GM18511 (cell line): ENCODE data around the gene TOLLIP.

Experiments
- ATAC-seq: cut with Tn5 transposase; IDR thresholded peaks from one replicate; pipeline ENCODE4 v1.9.1; 2021; ENCODE audit warnings: mild to moderate bottlenecking, moderate library complexity; ENCODE audit not compliant: unreplicated experiment

TOLLIP gene

DNA sequence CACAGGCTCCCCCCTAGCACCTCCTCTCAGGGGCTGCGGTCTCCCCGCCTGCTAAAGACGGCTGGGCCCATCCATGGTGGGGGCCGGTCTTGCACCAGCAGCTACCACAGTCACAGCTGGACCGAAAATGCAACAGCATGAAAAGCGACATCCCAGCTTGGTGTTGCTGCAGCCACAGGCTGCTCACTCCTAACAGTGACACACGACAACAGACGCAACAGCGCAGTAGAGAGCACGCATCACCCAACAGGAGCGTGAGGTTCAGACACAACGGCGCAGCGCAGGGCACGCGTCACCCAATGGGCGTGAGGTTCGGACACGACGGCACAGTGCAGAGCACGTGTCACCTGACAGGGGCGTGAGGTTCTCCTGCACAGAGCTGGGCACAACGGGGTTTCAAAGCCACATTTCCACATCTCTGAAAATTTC, 24.1 kb downstream of the TOLLIP start:
- ATAC-seq = no peak

GRCh38 chr11:1283906-1284305, 25.5 kb downstream of the TOLLIP start:
- ATAC-seq = no peak

DNA sequence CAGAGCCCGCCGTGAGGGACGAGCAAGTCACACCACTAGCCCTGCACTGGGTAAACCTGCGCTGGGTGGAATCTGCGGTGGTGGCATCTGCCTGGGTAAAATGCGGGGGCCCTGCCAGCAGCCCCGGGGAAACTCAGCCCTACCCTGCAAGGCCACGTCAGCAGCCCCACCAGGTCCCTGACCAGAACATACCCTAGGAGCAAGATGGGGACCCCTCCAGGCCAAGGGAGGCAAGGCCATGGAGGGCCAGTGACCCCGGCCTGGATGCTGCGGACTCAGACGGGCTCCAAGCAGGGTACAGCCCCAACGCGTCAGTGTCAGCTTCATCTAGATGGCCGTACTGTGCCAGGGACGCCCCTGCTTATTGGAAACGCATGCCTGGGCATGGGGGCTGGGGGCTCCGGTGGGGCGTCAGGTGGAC, 26.3 kb downstream of the TOLLIP start:
- ATAC-seq = no peak

DNA sequence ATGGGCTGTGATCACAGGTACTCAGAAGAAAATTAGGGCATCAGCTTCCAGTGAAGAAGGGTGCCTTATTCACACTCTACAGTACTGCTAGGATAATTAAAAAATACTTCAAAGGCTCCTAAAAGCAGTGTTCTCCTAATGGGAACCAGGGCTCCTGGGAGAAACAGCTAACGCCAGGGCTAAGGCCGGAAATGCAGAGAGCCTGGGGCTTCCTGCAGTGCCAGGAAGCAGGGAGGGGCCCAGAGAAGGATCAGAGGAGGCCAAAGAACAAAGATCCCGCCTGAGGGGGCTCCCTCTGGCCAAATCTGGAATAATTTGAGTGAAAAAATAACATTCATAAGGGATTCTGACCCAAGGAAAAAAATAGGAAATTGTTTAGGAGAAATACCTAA, 27.5 kb downstream of the TOLLIP start:
- ATAC-seq = no peak

DNA sequence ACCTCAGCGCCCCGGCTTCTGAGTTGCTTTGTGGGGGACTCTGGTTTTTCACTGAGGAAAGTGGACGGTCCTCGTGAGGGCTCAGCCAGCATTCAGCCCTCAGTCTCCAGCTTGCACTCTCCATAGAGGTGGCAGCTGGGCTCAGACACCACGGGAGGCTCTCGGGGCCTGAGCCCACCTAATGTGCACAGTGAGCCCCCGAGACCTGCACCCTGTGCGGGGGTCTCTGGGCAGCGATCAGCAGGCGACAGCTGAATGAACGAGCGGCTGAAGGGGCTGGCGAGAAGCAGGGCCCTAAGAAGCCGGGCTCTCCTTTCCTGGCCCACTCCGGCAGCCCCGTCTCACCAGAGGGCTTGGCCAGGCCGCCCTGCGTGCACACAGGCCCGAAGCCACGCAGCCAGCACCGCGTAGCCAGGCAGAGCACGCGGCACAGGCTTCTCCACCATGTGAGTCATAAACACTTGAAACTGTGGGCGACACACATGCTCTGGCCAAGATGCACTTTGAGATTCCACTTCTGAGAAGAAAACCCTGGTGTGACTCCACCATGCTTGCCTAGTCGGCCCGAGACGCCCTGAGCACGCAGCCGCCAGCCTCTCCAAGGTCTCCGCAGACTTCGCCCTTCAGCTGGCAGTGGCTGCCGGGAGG, 28.0 kb downstream of the TOLLIP start:
- no peak for ATAC-seq

DNA sequence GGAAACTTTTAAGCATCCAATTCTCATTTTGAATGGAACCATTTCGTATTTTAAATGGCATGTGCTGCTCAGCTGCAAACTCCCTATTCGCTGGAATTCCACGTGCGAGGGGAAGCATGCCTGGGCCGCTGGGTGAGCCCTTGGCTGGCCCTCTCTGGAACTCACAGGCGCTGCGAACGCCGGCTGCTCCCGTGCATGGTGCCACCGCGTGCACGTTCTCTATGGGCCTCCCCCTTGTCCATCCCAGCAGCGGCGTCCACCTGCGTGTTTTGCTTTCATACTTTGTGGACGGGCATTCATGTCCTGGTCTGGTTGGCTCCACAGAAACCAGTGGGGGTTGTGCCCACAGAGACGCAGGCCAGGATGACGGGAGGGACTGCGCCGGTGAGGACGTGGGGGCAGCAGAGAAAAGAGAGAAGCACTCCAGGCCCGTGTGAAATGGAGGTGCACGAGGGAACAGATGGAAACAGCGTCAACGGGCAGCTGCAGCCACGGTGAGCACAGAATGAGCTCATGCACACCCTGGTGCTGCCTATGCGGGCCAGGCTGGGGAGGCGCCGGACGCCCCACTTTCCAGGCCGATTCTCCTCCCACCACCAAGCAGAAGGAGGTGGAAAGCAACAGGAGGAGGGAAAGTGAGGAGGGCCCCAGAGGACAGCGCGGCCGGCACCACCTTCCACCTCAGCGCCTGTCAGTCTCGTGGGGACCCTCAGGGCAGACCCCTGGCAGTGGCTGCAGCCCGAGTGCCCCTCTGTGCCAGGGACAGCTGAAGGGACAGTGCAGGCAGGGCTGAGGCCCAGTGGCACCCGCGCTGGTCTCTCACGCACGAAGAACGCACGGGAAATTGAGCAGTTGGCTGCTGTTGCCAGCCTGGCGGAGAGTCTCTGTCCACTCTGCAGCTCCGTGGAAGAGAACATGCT, 29.1 kb downstream of the TOLLIP start:
- no peak for ATAC-seq

DNA sequence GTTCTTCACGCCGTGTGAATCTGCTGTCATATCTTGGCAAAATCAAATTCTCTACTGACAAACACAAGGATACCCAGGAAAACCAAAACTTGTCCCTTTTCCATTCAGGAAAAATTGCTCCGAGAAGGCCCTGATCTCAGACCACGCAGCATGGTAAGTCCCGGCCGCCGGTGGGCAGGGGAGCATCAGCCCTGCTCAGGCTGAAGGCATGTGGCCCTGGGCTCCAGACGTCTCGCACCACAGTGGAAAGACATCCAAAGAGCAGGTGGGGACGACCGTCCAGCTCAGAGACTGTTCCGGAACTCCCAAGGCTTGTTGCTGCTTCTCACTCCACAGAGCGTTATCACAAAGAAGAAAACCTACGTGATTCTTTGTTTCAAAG, 29.8 kb downstream of the TOLLIP start:
- no peak for ATAC-seq

- no peak for ATAC-seq
Measured at GRCh38 chr11:1278766-1279673, 30.4 kb downstream of the TOLLIP start.

- ATAC-seq = no peak
Measured at GRCh38 chr11:1277936-1278512, 31.4 kb downstream of the TOLLIP start.

DNA sequence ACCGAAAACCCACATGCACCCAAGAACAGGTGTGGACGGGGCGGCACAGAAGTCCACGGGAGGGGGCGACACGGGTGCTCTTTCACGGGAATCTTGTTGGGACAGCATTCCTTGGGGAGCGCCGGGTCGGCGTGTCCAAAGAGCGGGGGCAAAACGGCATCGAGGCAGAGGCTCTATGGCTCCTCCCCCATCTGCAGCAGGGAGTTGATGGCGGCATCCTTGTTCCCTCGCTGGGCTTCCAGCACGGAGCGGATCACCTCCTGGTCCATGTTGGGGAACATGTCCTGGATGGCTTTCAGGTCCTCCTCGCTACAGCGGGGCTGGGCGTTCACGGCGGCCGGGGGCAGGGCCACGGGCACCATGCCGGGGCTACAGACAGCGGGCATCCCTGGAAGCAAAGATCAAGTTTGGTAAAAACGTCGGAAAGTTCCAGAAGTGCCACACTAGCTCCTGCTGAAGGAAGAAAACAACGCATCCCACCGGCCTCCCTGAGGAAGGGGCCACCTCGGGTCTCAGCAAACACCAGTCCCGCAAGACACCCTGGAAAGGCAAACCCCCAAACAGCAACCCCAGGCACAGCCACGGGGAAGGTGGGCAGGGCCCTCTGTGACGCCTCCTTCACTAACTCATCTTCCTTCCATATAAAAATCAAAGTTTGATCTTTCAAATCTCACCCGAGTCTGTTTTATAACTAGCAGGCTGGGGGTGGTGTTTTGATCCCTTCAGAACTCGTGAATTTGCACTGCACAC, 32.4 kb downstream of the TOLLIP start:
- no peak for ATAC-seq

DNA sequence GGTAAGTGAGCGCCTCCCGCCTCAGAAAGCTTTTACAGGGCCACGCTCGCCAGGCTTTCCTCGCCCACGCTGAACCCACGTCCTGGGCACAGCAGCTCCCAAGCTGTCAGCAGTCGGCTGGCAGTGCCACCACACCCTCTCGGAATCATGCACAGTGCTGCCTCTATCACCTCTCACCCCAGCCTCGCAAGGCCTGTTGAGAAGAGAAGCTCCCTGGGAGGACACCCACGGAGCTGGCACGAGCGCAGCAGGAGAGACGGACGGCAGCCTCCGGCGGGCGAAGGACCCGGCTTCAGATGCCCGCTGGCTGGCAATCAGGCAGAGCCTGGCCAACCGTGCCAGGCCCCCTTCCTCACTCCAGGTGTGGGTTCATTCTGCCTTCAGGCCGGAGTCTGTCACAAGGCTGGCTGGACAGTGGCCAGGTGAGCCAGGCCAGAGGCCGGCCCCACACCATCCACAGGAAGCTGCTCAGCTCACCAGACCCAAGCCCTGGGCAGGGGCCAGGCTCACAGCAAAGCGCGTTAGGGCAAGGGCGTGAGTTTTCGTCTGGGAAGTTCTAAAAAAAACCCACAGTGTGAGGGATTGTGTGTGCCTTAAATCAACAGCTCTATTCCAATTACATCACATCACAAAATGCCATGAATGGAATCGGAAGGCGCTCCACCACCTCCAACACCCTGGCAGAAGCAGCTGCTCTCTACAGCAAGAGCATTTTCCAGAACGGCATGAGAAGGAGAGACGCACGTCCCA, 33.2 kb downstream of the TOLLIP start:
- ATAC-seq = no peak

GRCh38 chr11:1275021-1275420, 34.4 kb downstream of the TOLLIP start:
- no peak for ATAC-seq

- no peak for ATAC-seq
Measured at GRCh38 chr11:1274501-1274900, 34.9 kb downstream of the TOLLIP start.

GRCh38 chr11:1272531-1272930, 36.9 kb downstream of the TOLLIP start:
- ATAC-seq = no peak

GRCh38 chr11:1271927-1272326, 37.5 kb downstream of the TOLLIP start:
- ATAC-seq = no peak

- ATAC-seq = no peak
Measured at GRCh38 chr11:1271406-1271805, 38.0 kb downstream of the TOLLIP start.

DNA sequence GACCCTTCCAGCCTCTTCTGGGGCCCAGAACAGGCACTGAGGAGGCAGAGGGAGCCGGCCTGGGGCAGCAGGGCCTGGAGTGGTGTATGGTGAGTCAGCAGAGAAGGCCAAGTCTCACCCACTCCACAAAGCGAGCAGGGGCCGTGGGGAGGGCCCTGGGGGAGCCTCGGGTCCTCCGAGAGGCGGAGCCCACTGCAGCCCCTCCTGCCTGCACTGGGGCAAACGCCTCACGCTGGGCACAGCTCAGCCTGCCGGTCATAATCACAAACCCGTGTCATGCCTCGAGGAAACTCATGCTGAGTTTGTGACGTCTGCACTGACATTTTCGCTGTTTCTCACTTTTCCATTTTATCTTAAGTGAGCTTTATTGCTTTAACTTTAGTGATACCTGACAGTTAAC, 38.4 kb downstream of the TOLLIP start:
- no peak for ATAC-seq

DNA sequence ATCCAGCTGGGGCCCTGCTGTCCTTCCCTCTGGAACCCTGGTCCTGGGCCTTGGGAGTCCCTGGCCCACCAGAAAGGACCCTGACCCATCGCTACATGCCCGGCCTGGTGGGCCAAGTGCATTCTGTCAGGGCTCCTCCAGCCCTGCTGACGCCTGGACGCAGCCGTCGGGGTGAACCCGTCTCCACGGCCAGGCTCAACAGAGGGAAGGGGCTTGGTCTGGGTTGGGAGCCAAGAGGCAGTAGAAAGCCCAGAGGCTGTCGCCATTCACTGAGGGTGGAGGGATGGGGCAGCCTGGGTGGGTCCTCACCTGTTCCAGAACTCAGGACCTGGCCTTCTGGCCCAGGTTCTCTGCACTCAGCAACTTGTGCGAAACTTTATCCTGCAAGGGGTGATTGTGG, 39.0 kb downstream of the TOLLIP start:
- no peak for ATAC-seq

- ATAC-seq = no peak
Measured at GRCh38 chr11:1269957-1270356, 39.5 kb downstream of the TOLLIP start.
